Endothelial cell of umbilical vein (primary cell): Measurements from ENCODE around the gene HBEGF. TPM values are rescaled to one million over a fixed set of nuclear protein-coding genes. Genes with fewer than 3 reads are reported as not detected.

Experiments used
- BruUV-seq: library from RNA; stranded (reverse); fragments of 400-500 nt; replicated peaks from 2 replicates; lab custom pipeline; 2021; lab: Mats Ljungman, UMichigan
- CTCF ChIA-PET: fragments of 300-600, 350-600 bp; sonication (Branson Sonifier 250); formaldehyde crosslinking; loops from one replicate; lab custom pipeline; 2021; ENCODE audit warnings: antibody characterized with exemption, inconsistent platforms; lab: Charles Lee
- POLR2A ChIA-PET: fragments of 300-600, 350-600 bp; sonication (Branson Sonifier 250); formaldehyde crosslinking; loops from one replicate; lab custom pipeline; 2021; ENCODE audit warnings: antibody characterized with exemption, inconsistent platforms; lab: Charles Lee
- DNase-seq: peaks from one replicate; pipeline ENCODE4 v3.0.0-alpha.2; 2011; ENCODE audit warnings: low read depth, low spot score
- FAIRE-seq: peaks from 2 replicates; lab custom pipeline; 2011; peaks lifted over from hg19 to GRCh38; lab: Jason Lieb, UNC
- H2AFZ ChIP-seq: 2 replicates; pipeline ENCODE4 v1.6.0; 2012; ENCODE audit warnings: low read depth, low read length, control low read depth, inconsistent platforms
- H3K27ac ChIP-seq: 2 replicates; pipeline ENCODE4 v1.5.1; 2011; ENCODE audit warnings: low read depth, mild to moderate bottlenecking, control low read depth, low read length, moderate library complexity; ENCODE audit not compliant: insufficient read depth
- H3K27me3 ChIP-seq, 2 experiments: 2 replicates each; pipeline versions ENCODE4 v1.6.0 to v1.6.1; 2011; ENCODE audit warnings: low read length in 2 of 2, mixed read lengths in 1 of 2; ENCODE audit not compliant: control insufficient read depth in 2 of 2, insufficient read depth in 2 of 2
- H3K36me3 ChIP-seq, 2 experiments: 2 replicates in 1 of 2; 3 replicates in 1 of 2; pipeline ENCODE4 v1.5.1; 2011; ENCODE audit warnings: low read length in 2 of 2, mild to moderate bottlenecking in 1 of 2, moderate library complexity in 1 of 2; ENCODE audit not compliant: control insufficient read depth in 2 of 2, insufficient read depth in 2 of 2; ENCODE audit errors: extremely low read depth in 1 of 2
- H3K4me1 ChIP-seq: 3 replicates; pipeline ENCODE4 v1.5.1; 2011; ENCODE audit warnings: mild to moderate bottlenecking, low read length; ENCODE audit not compliant: control insufficient read depth, insufficient read depth; ENCODE audit errors: extremely low read depth
- H3K4me2 ChIP-seq: 2 replicates; pipeline ENCODE4 v1.6.1; 2011; ENCODE audit warnings: low read length, control low read depth, mixed read lengths; ENCODE audit not compliant: insufficient read depth
- H3K4me3 ChIP-seq, 3 experiments: fragments of 200-600 bp in 1 of 3; sonication (generic), shearing (Covaris generic) in 1 of 3; replicated peaks in 1 of 3; 2 replicates each; pipeline ENCODE4 v1.5.1; 2011 to 2016; ENCODE audit warnings: control low read depth in 3 of 3, low read length in 3 of 3, mild to moderate bottlenecking in 2 of 3, inconsistent platforms in 1 of 3, low read depth in 1 of 3, moderate library complexity in 1 of 3; ENCODE audit not compliant: insufficient read depth in 1 of 3
- H3K79me2 ChIP-seq: 2 replicates; pipeline ENCODE4 v1.6.0; 2012; ENCODE audit warnings: low read length, inconsistent platforms; ENCODE audit not compliant: control insufficient read depth, insufficient read depth
- H3K9ac ChIP-seq: replicated peaks from 2 replicates; pipeline ENCODE3; 2011; ENCODE audit warnings: low read length, control low read depth; ENCODE audit not compliant: insufficient read depth; ENCODE audit errors: extremely low read depth
- H3K9me1 ChIP-seq: replicated peaks from 3 replicates; pipeline ENCODE4 v1.6.0; 2011; ENCODE audit warnings: mild to moderate bottlenecking, low read length; ENCODE audit not compliant: control insufficient read depth, insufficient read depth; ENCODE audit errors: extremely low read depth
- H3K9me3 ChIP-seq: replicated peaks from 2 replicates; pipeline ENCODE4 v1.5.1; 2012; ENCODE audit warnings: low read length, inconsistent platforms; ENCODE audit not compliant: control insufficient read depth, insufficient read depth
- H4K20me1 ChIP-seq: replicated peaks from 2 replicates; pipeline ENCODE3; 2011; ENCODE audit warnings: mild to moderate bottlenecking, low read length; ENCODE audit not compliant: control insufficient read depth, insufficient read depth; ENCODE audit errors: extremely low read depth
- EZH2 ChIP-seq: IDR thresholded peaks from 2 replicates; pipeline ENCODE4 v1.6.1; 2012; ENCODE audit warnings: borderline replicate concordance, low read depth, mild to moderate bottlenecking, moderate library complexity, low read length, inconsistent platforms; ENCODE audit not compliant: severe bottlenecking
- FOS ChIP-seq: IDR thresholded peaks from 2 replicates; pipeline ENCODE4 v1.6.1; 2011; ENCODE audit warnings: mild to moderate bottlenecking, low read length, moderate library complexity, borderline replicate concordance; ENCODE audit not compliant: insufficient read depth
- GATA2 ChIP-seq: IDR thresholded peaks from 2 replicates; pipeline ENCODE4 v1.7.0; 2011; ENCODE audit warnings: low read depth, mild to moderate bottlenecking, moderate library complexity, mixed read lengths, low read length; ENCODE audit not compliant: insufficient read length, insufficient read depth
- JUN ChIP-seq: IDR thresholded peaks from 2 replicates; pipeline ENCODE4 v1.6.1; 2011; ENCODE audit warnings: borderline replicate concordance, low read depth; ENCODE audit not compliant: insufficient read length, insufficient read depth
- MYC ChIP-seq: IDR thresholded peaks from one replicate; pipeline ENCODE4 v1.6.1; 2011; ENCODE audit warnings: mild to moderate bottlenecking, low read depth, low read length
- POLR2A ChIP-seq: IDR thresholded peaks from 2 replicates; pipeline ENCODE4 v1.6.1; 2012; ENCODE audit warnings: low read depth, mild to moderate bottlenecking, control low read depth, low read length
- POLR2AphosphoS5 ChIP-seq: IDR thresholded peaks from 2 replicates; pipeline ENCODE4 v1.6.1; 2012; ENCODE audit warnings: low read depth, mild to moderate bottlenecking, control low read depth, low read length, moderate library complexity; ENCODE audit not compliant: insufficient read depth
- dilution Hi-C: fragments of 300-500 bp; cut with MboI; formaldehyde crosslinking; loops from one replicate; pipeline ENCODE4 v1.15.0; 2019; ENCODE audit warnings: low sequenced_read_pairs; ENCODE audit not compliant: extremely low pct_ligation_motif_present
- intact Hi-C: fragments of 100-400 bp; cut with micrococcal nuclease; formaldehyde crosslinking; loops from one replicate; pipeline ENCODE4 v1.10.0; 2022
- polyA plus RNA-seq, 4 experiments: library from polyadenylated mRNA; depleted of rRNA in 3 of 4; stranded (reverse) in 3 of 4; unstranded in 1 of 4; fragments of >200 nt; gene quantifications; 2 replicates each; pipeline versions ENCODE4 v1.2.1 to v1.2.3, GENCODE V29; 2011 to 2012; ENCODE audit warnings: missing spikeins in 1 of 4
- total RNA-seq: library from RNA; stranded (reverse); gene quantifications from 2 replicates; pipeline ENCODE4 v1.2.3, GENCODE V29; 2021
- TF ChIP-seq, protein P1 (sequence below): IDR thresholded peaks from 2 replicates; pipeline ENCODE4 v1.6.1; 2011; ENCODE audit not compliant: insufficient read depth, insufficient read length
- TF ChIP-seq, protein P2 (sequence below), 2 donors: IDR thresholded peaks; 1 replicate in 1 of 2; 2 replicates in 1 of 2; pipeline ENCODE4 v1.5.1; 2011; ENCODE audit warnings: low read length in 2 of 2, mild to moderate bottlenecking in 2 of 2, moderate library complexity in 2 of 2, control low read depth in 1 of 2, inconsistent platforms in 1 of 2, low read depth in 1 of 2; ENCODE audit not compliant: insufficient read depth in 1 of 2; ENCODE audit errors: extremely low read depth in 1 of 2

Gene HBEGF
- total and polyA plus RNA-seq, 2 donors (not counting 3 experiments of a cell fraction or from before 2014, with no cell fraction given): 33.2 to 79.8 TPM

DNA sequence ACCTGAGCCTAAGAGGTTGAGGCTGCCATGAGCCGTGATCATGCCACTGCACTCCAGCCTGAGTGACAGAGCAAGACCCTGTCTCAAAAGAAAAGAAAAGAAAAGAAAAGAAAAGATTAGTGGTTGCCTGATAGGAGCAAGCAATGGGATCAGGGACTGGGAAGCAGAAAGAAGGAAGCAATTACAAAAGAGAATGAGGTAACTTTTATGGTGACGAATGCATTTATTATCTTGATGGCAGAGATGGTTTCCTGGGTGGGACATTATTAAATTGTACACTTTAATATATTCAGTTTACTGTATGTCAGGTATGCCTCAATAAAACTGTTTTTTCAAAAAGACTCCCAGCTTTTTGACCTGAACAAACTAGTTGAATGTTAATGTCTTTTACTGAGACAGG lies 36.0 kb downstream of the HBEGF start:
- dilution Hi-C loops: no loop called here

DNA sequence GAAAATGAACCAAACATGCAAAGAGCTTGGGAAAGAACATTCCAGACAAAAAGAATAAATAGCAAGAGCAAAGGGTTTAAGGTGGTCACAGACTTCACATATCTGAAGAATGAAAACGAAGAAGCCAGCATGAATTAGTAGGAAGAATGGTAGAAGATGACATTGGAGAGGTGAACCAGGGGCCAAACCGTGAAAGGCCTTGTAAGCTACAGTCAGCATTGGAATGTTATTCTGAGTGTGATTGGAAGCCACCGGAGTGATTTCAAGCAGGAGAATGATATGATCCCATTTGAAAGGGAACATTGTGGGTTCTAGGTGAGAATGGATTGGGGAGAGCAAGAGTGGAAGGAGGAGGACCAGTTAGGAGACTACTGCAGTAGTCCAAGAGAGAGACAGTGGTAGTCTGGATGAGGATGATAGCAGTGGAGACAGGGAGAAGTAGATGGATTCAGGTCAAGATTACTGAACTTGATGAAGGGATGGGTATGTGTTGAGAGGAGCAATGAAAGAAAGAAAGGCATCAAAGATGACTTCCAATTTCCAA lies 36.6 kb downstream of the HBEGF start:
- ChIA-PET POLR2A (interaction anchor here (4.3 kb wide), 1 partner anchor 35 kb away, joined by 33 read pairs; the partner anchor contains the start of gene HBEGF), CTCF (interaction anchor here (1.8 to 3.6 kb wide), 2 partner anchors 15 to 65 kb away, joined by 11 to 29 read pairs; no protein-coding TSS in a partner anchor)
- H3K27me3 ChIP-seq: no peaks in the 10 kb centered on the region
- DNase-seq (no peak), FAIRE-seq (no peak)
- peaks cover 40% of the 10 kb centered on the region for H3K4me1 ChIP-seq
- intact Hi-C loops: no loop called here
- H3K79me2 ChIP-seq: no peaks in the 10 kb centered on the region
- H3K27ac ChIP-seq: peak overlapping the region; percentile 98
- no peaks in the 10 kb centered on the region for H3K36me3 ChIP-seq
- H3K9ac ChIP-seq: no peak overlapping the region
- no TSS peak for BruUV-seq
- H3K9me1 ChIP-seq: no peaks in the 10 kb centered on the region
- dilution Hi-C loops: no loop called here
- H3K9me3 ChIP-seq: no peaks in the 10 kb centered on the region
- H2AFZ ChIP-seq: no peak overlapping the region
- no peak overlapping the region for H3K4me2 ChIP-seq
- H3K4me3 ChIP-seq: no peak overlapping the region
- TF ChIP-seq POLR2A (no peak), EZH2 (no peak), GATA2 (no peak), POLR2AphosphoS5 (no peak), FOS (no peak), JUN (no peak), MYC (no peak)
- TF ChIP-seq, protein P1, sequence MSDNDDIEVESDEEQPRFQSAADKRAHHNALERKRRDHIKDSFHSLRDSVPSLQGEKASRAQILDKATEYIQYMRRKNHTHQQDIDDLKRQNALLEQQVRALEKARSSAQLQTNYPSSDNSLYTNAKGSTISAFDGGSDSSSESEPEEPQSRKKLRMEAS: no peak
- TF ChIP-seq, protein P2, sequence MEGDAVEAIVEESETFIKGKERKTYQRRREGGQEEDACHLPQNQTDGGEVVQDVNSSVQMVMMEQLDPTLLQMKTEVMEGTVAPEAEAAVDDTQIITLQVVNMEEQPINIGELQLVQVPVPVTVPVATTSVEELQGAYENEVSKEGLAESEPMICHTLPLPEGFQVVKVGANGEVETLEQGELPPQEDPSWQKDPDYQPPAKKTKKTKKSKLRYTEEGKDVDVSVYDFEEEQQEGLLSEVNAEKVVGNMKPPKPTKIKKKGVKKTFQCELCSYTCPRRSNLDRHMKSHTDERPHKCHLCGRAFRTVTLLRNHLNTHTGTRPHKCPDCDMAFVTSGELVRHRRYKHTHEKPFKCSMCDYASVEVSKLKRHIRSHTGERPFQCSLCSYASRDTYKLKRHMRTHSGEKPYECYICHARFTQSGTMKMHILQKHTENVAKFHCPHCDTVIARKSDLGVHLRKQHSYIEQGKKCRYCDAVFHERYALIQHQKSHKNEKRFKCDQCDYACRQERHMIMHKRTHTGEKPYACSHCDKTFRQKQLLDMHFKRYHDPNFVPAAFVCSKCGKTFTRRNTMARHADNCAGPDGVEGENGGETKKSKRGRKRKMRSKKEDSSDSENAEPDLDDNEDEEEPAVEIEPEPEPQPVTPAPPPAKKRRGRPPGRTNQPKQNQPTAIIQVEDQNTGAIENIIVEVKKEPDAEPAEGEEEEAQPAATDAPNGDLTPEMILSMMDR (IDR thresholded peaks at IDR 0.05; ENCODE audit: extremely low read depth in 1 of 2, insufficient read depth in 1 of 2, low read depth in 1 of 2, low read length in 2 of 2): no peak
- no peaks in the 10 kb centered on the region for H4K20me1 ChIP-seq

More for the DNA sequence above, 36.0 kb downstream of the HBEGF start:
- no TSS peak for BruUV-seq
- intact Hi-C loops: no loop called here
- Histone ChIP-seq H3K36me3 (no peaks in the 10 kb centered on the region), H3K4me3 (no peak overlapping the region), H3K79me2 (no peaks in the 10 kb centered on the region), H2AFZ (no peak overlapping the region), H3K4me2 (peak overlapping the region; percentile 79), H3K9me1 (no peaks in the 10 kb centered on the region), H4K20me1 (no peaks in the 10 kb centered on the region), H3K27me3 (no peaks in the 10 kb centered on the region), H3K9me3 (no peaks in the 10 kb centered on the region), H3K4me1 (peaks cover 40% of the 10 kb centered on the region), H3K9ac (peak overlapping the region; percentile 88), H3K27ac (peak overlapping the region; percentile 98)
- ChIA-PET CTCF (interaction anchor here (0.9 to 3.6 kb wide), 8 partner anchors 11 to 66 kb away, joined by 3 to 41 read pairs (median 8); partner anchors contain the start of gene HBEGF), POLR2A (interaction anchor here (0.6 to 4.3 kb wide), 3 partner anchors 13 to 66 kb away, joined by 3 to 33 read pairs (median 3); partner anchors contain the start of gene HBEGF)
- FAIRE-seq: no peak
- no peak for DNase-seq
- TF ChIP-seq, protein P1: no peak
- TF ChIP-seq POLR2AphosphoS5: no peak
- TF ChIP-seq FOS: no peak
- no peak for TF ChIP-seq MYC
- TF ChIP-seq EZH2: no peak
